HG03565 (cell line): ENCODE results near the gene CAMK2B.

Experiments used
- ATAC-seq: cut with Tn5 transposase; IDR thresholded peaks from one replicate; pipeline ENCODE4 v1.9.1; 2021; ENCODE audit warnings: mild to moderate bottlenecking, moderate library complexity; ENCODE audit not compliant: unreplicated experiment

Gene CAMK2B

GRCh38 chr7:44287488-44288380, 37.7 kb downstream of the CAMK2B start:
- no peak for ATAC-seq

DNA sequence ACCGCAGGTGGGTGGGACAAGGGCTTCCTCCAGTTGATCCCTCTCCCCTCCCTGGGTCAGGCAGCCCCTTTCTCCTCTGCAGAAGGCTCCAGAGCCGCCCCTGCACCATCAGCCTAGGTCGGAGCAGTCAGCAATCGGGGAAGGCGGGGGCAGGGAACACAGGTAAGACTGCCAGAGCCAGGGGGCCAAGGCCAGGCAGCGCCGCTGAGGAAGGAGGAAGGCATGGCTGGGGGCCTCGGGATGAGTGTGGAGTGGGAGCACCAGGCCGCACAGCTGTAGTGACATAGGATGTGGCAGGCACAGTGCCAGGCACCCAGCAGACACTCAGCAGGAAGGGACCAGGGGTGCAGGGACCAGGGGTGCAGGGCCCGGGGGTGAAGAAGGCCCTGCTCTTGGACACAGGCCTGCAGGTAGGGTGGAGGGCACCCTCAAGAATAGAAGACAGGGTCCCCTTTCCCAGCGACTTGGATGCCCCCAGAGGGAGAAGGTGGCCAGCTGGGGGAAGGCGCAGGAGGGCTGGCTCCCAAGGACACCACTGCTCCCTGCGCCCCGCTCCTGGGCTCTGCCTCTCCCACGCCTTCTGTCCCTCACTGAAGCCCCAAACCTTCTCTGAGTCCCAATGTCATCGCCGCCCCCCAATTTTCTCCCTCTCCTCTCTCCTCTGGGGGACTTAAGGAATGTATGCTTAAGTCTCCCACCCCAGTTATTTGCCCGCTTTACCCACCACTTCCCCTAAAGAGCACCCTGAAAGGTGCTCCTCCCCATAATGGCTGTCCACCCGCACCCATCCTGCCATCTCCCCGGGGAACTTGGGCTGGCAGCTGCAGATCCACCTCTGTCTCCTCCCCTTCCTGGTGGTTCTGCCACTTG, 38.5 kb downstream of the CAMK2B start:
- no peak for ATAC-seq

DNA sequence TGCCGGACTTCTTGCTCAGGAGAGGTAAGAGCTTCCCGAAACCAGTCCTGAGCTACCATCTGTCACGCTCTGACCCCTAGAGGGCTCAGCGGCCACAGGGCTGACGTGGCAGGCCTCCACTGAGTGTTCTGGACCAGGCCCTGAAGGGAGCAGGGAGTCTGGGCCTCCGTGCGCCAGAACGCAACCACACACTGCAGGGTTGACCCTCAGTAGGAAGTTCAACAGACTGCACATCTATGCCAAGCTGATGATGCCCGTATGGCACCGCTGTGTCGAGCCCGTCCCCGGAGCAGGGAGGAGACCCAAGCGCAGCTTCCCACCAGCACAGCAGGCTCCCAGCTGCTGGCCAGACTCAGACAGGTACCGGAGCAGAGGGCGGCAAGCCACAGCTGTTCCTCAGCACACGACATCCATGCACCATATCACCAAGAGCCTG, 39.2 kb downstream of the CAMK2B start:
- no peak for ATAC-seq

GRCh38 chr7:44285561-44285960, 39.8 kb downstream of the CAMK2B start:
- ATAC-seq, result no peak

- no peak for ATAC-seq
Observed at GRCh38 chr7:44284881-44285541, 40.4 kb downstream of the CAMK2B start.

- ATAC-seq, result no peak
Observed at GRCh38 chr7:44284216-44284615, 41.2 kb downstream of the CAMK2B start.

GRCh38 chr7:44283381-44284211, 41.8 kb downstream of the CAMK2B start:
- ATAC-seq, result no peak

DNA sequence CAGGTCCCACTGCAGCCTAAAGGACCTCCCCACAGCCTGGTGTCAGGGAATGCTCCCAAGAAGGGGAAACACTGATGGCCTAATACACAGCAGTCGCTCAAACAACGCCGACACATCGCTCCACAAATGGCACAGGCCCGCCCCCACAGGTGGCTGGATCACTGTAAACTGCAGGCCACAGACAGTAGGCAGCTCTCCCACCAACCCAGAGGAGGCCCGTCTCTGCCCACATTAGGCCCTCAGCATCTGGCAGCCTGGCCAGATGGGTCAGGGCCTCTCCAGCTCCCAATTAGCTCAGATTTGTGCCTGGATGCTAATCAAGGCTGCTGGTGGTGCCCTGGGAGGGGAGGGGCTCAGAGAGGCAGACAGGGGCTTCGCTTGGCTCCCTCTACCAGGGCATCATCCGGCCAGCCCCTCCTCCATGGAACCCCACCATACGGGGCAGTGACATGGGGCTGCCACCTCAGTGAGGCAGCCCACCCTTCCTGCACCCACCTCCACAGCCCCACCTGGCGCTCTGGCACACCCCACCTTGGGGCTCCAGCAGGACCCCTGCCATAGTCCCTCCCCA, 42.7 kb downstream of the CAMK2B start:
- ATAC-seq, result no peak

GRCh38 chr7:44281811-44282600, 43.4 kb downstream of the CAMK2B start:
- no peak for ATAC-seq

DNA sequence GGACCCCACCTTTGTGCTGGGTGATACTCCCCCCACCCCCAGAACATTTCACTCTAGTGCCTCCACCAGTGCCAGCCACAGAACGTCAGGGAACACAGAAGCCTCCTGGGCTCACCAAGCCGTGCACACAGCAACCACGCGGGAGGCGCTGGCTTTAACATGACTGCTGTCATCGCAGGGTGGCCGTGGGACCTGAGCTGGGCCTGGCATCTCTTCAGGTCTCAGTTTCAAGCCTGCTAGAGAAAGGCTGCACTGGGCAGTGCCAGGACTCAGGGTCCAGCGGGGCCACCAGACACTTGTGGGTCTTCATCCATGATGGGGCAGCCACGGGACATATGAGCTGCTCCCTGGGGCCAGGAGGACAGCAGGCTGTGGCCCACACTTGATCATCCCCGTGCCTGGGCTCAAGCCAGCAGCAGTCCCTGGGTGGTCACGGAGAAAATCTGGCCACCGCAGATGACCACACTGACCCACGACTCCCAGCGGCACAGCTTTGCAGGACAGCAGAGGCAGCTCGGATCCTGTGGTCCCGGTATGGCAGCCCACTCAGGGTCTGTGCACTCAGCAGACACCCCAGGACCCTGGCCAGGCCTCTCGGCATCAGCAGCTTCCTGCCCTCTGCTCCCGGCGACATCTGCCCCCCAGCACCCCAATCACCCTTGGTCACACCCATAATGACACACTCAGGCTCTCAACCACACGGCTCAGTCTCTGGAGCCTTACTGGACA, 44.2 kb downstream of the CAMK2B start:
- no peak for ATAC-seq

DNA sequence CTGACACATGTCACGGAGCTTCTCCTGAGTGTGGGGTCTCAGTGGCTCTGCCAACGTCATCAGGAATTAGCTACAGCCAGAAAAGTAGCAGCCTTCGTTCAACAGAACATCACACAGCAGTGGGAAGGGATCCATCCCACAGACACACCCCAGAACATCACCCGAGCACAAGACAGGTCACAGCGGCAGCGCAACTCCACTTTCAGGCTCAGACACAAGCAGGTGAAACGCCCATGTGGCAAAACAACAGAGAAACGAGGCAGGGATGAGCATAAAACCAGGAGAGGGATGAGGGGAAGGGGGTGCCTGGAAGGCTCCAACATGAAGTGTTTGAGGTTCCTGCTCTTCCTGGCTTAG, 44.8 kb downstream of the CAMK2B start:
- no peak for ATAC-seq

DNA sequence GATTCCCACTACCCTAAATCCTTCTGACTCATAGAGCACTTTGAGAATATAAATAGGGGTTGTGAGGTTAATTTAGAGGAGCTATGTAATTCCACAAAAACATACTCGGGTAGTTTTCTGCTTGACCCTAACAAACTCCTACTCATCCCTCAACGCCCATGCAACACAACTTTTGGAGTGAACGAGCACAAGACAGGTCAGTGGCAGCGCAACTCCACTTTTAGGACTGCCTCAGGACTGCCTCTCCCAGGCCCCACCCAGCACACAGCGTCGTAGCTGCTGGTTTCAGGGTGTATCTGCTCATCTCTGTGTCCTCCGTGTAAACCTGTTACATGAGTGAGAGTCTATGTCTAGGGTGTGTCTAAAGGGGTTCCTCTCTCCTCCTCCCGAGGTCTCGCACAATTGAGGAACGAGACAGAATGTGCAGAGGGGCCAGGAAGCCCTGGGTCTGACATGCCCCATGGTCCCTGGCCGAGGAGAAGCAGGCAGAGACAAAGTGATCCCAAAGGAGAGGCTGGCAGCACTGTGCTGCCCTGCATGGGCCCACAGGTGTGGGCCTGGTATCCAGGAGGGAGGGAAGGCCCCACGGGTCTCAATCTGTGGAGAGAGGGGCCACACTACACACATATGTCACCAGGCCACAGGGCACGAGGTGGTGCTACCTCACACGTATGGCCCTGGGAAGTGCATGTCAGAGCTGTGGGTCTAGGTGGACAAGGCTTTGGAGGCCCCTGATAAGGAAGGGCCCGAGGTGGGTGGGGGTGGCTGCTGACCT, 45.5 kb downstream of the CAMK2B start:
- no peak for ATAC-seq

DNA sequence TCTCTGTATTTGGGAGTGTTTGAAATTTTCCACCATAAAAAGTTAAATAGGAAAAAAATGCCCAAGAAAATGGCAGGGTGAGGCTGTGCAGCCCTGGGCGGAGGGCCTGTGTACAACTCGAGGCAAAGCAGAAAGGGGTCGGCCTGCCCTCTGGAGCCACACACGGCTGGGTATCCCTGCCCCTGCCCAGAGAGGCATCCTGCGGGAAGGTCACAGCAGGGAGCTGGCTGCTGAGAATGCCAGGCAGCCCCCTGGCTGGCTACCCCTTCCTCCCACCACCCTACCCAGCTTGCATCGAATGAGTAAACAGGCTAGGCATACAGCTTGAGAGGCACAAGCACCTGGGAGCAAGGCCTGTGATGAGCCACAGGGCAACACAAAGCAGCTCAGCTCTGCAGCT, 46.1 kb downstream of the CAMK2B start:
- no peak for ATAC-seq

- ATAC-seq, result no peak
Observed at GRCh38 chr7:44278451-44279161, 46.8 kb downstream of the CAMK2B start.

- no peak for ATAC-seq
Observed at GRCh38 chr7:44277851-44278250, 47.5 kb downstream of the CAMK2B start.

- no peak for ATAC-seq
Observed at GRCh38 chr7:44277391-44277790, 48.0 kb downstream of the CAMK2B start.

DNA sequence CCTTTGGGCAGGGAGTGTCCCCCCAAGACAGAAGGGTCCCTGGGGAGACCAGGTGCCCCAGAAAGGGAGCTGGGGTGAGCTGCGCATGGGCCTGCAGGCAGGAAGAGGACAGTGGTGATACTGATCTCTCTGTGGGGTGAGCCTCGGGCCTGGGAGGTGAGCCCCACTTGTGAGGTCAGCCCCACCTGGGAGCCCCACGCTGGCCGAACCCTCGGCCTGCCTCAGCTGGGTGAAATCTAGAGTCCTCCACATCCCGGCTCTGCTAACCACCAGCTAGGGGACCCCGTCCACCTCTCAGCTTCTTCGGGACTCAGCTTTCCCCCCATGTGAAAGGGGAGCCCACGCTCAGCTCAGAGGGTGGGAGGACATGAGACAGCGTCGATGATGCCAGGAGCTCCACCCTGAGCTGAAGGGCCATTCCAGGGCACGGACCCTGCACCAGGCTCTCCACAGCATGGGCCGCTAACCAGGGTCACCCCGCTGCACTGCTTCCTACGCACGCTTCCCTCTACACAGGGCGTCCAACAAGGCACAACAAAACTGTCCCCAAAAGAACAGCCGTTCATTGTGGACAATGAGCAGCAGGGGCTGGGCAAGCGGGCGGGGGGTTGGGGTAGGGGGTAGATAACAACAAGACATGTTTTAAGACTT, 48.7 kb downstream of the CAMK2B start:
- no peak for ATAC-seq
